HEK293 (cell line): ENCODE results near the gene CBX7.

Experiments used
- CTCF ChIA-PET: fragments of 350-600 bp; formaldehyde crosslinking; extraction: SDS; loops from one replicate; lab custom pipeline; 2021; ENCODE audit warnings: antibody characterized with exemption; lab: Yijun Ruan, JAX
- POLR2A ChIA-PET: fragments of 300-600 bp; formaldehyde crosslinking; extraction: SDS; loops from one replicate; lab custom pipeline; 2020; ENCODE audit warnings: antibody characterized with exemption, inconsistent platforms; lab: Yijun Ruan, JAX
- H3K27ac ChIP-seq: fragments of 200-500 bp; sonication (Bioruptor generic); 2 replicates; pipeline ENCODE4 v1.5.1; 2014; ENCODE audit warnings: low read depth, low read length, control low read depth, inconsistent platforms; ENCODE audit errors: extremely low read depth
- H3K36me3 ChIP-seq, 2 experiments: fragments of 200-500 bp in 1 of 2; sonication (Bioruptor generic) in 1 of 2; 1 replicate in 1 of 2; 2 replicates in 1 of 2; pipeline ENCODE4 v1.5.1; 2014 to 2017; ENCODE audit warnings: inconsistent platforms in 2 of 2, low read length in 2 of 2; ENCODE audit not compliant: control insufficient read depth in 2 of 2, insufficient read depth in 1 of 2
- H3K4me1 ChIP-seq: fragments of 200-500 bp; sonication (Bioruptor generic); 2 replicates; pipeline ENCODE4 v1.5.1; 2014; ENCODE audit warnings: mild to moderate bottlenecking, low read length, inconsistent platforms; ENCODE audit not compliant: control insufficient read depth, insufficient read depth
- H3K4me3 ChIP-seq: 2 replicates; pipeline ENCODE4 v1.5.1; 2011; ENCODE audit warnings: low read depth, mild to moderate bottlenecking, control low read depth, low read length, moderate library complexity
- H3K9me3 ChIP-seq: fragments of 200-500 bp; sonication (Bioruptor generic); 2 replicates; pipeline ENCODE4 v1.5.1; 2014; ENCODE audit warnings: low read depth, low read length, inconsistent platforms; ENCODE audit not compliant: control insufficient read depth, insufficient read depth
- EGR2 ChIP-seq: fragments of 450-650 bp; formaldehyde crosslinking; IDR thresholded peaks from 2 replicates; pipeline ENCODE4 v1.5.1; 2016; ENCODE audit warnings: low read depth, missing biosample characterization, missing genetic modification characterization
- GLIS1 ChIP-seq: fragments of 450-650 bp; formaldehyde crosslinking; IDR thresholded peaks from 2 replicates; pipeline ENCODE4 v1.5.1; 2016; ENCODE audit warnings: missing biosample characterization, missing genetic modification characterization
- INSM2 ChIP-seq: fragments of 450-650 bp; formaldehyde crosslinking; IDR thresholded peaks from 2 replicates; pipeline ENCODE4 v1.5.1; 2016; ENCODE audit warnings: missing biosample characterization, missing genetic modification characterization
- KLF1 ChIP-seq: fragments of 450-650 bp; formaldehyde crosslinking; IDR thresholded peaks from 2 replicates; pipeline ENCODE4 v1.5.1; 2016; ENCODE audit warnings: missing biosample characterization, missing genetic modification characterization
- KLF9 ChIP-seq: fragments of 450-650 bp; formaldehyde crosslinking; IDR thresholded peaks from 2 replicates; pipeline ENCODE4 v1.5.1; 2016; ENCODE audit warnings: missing biosample characterization, missing genetic modification characterization, low read depth
- OSR2 ChIP-seq: fragments of 450-650 bp; formaldehyde crosslinking; IDR thresholded peaks from 2 replicates; pipeline ENCODE4 v1.5.1; 2016; ENCODE audit warnings: missing biosample characterization, missing genetic modification characterization
- PRDM10 ChIP-seq: fragments of 450-650 bp; formaldehyde crosslinking; IDR thresholded peaks from 2 replicates; pipeline ENCODE4 v1.5.1; 2016; ENCODE audit warnings: missing biosample characterization, missing genetic modification characterization
- SP3 ChIP-seq: fragments of 450-650 bp; formaldehyde crosslinking; IDR thresholded peaks from 2 replicates; pipeline ENCODE4 v1.5.1; 2016; ENCODE audit warnings: missing biosample characterization, missing genetic modification characterization
- TSHZ1 ChIP-seq: fragments of 450-650 bp; formaldehyde crosslinking; IDR thresholded peaks from 2 replicates; pipeline ENCODE4 v1.5.1; 2016; ENCODE audit warnings: missing biosample characterization, missing genetic modification characterization, borderline replicate concordance
- ZBTB48 ChIP-seq: fragments of 450-650 bp; formaldehyde crosslinking; IDR thresholded peaks from 2 replicates; pipeline ENCODE4 v1.5.1; 2016; ENCODE audit warnings: missing biosample characterization, missing genetic modification characterization
- ZFHX2 ChIP-seq: fragments of 450-650 bp; formaldehyde crosslinking; conservative IDR thresholded peaks from 2 replicates; pipeline ENCODE4 v1.5.1; 2016; ENCODE audit warnings: missing biosample characterization, missing genetic modification characterization
- ZFP3 ChIP-seq: fragments of 450-650 bp; formaldehyde crosslinking; IDR thresholded peaks from 2 replicates; pipeline ENCODE4 v1.5.1; 2016; ENCODE audit warnings: low read depth, missing biosample characterization, missing genetic modification characterization
- ZNF133 ChIP-seq: fragments of 450-650 bp; formaldehyde crosslinking; IDR thresholded peaks from 2 replicates; pipeline ENCODE4 v1.5.1; 2016; ENCODE audit warnings: missing biosample characterization, missing genetic modification characterization
- ZNF157 ChIP-seq: fragments of 450-650 bp; formaldehyde crosslinking; IDR thresholded peaks from 2 replicates; pipeline ENCODE4 v1.5.1; 2016; ENCODE audit warnings: missing biosample characterization, missing genetic modification characterization
- ZNF175 ChIP-seq: fragments of 450-650 bp; formaldehyde crosslinking; IDR thresholded peaks from 2 replicates; pipeline ENCODE4 v1.5.1; 2016; ENCODE audit warnings: missing biosample characterization, missing genetic modification characterization
- ZNF221 ChIP-seq: fragments of 450-650 bp; formaldehyde crosslinking; IDR thresholded peaks from 2 replicates; pipeline ENCODE4 v1.5.1; 2017; ENCODE audit warnings: missing biosample characterization, missing genetic modification characterization, borderline replicate concordance
- ZNF24 ChIP-seq: fragments of 450-650 bp; formaldehyde crosslinking; IDR thresholded peaks from 2 replicates; pipeline ENCODE4 v1.5.1; 2016; ENCODE audit warnings: missing biosample characterization, missing genetic modification characterization
- ZNF394 ChIP-seq: fragments of 450-650 bp; formaldehyde crosslinking; IDR thresholded peaks from 2 replicates; pipeline ENCODE4 v1.5.1; 2016; ENCODE audit warnings: missing biosample characterization, missing genetic modification characterization, mild to moderate bottlenecking, moderate library complexity, borderline replicate concordance
- ZNF426 ChIP-seq: fragments of 450-650 bp; formaldehyde crosslinking; IDR thresholded peaks from 2 replicates; pipeline ENCODE4 v1.5.1; 2017; ENCODE audit warnings: missing biosample characterization, missing genetic modification characterization, mild to moderate bottlenecking, inconsistent platforms, moderate library complexity
- ZNF580 ChIP-seq: fragments of 450-650 bp; formaldehyde crosslinking; IDR thresholded peaks from 2 replicates; pipeline ENCODE4 v1.5.1; 2016; ENCODE audit warnings: missing biosample characterization, missing genetic modification characterization
- ZNF621 ChIP-seq: fragments of 450-650 bp; formaldehyde crosslinking; IDR thresholded peaks from 2 replicates; pipeline ENCODE4 v1.5.1; 2017; ENCODE audit warnings: missing biosample characterization, missing genetic modification characterization
- ZNF660 ChIP-seq: fragments of 450-650 bp; IDR thresholded peaks from 2 replicates; pipeline ENCODE4 v1.5.1; 2018; ENCODE audit warnings: missing biosample characterization, mild to moderate bottlenecking, missing genetic modification characterization
- ZNF830 ChIP-seq: fragments of 450-650 bp; IDR thresholded peaks from 2 replicates; pipeline ENCODE4 v1.5.0; 2018; ENCODE audit warnings: missing biosample characterization, missing genetic modification characterization, low read depth, mild to moderate bottlenecking, moderate library complexity

The CBX7 gene

GRCh38 chr22:39089928-39090327, 62.6 kb downstream of the CBX7 start:
- H3K36me3 ChIP-seq: no peaks in the 10 kb centered on the region
- POLR2A ChIA-PET: no interaction called here

GRCh38 chr22:39088685-39089032, 63.8 kb downstream of the CBX7 start:
- Histone ChIP-seq H3K36me3 (no peaks in the 10 kb centered on the region), H3K27ac (no peak overlapping the region), H3K9me3 (no peaks in the 10 kb centered on the region), H3K4me3 (no peak overlapping the region), H3K4me1 (0 out of 2 replicates have a peak, but pooled peaks cover 2% of the 10 kb centered on the region)
- TF ChIP-seq ZFP3: no peak
- TF ChIP-seq ZNF660 (tag by site-specific recombination): no peak
- TF ChIP-seq ZNF24 (tag by site-specific recombination): no peak
- TF ChIP-seq ZNF133 (tag by site-specific recombination): no peak
- no peak for TF ChIP-seq ZNF426
- TF ChIP-seq TSHZ1: no peak
- TF ChIP-seq ZNF157 (tag by site-specific recombination): no peak
- TF ChIP-seq KLF1 (tag by site-specific recombination): no peak
- no peak for TF ChIP-seq ZBTB48 (tag by site-specific recombination)
- POLR2A ChIA-PET: interaction anchor here (0.6 kb wide), 1 partner anchor 431 kb away, joined by 5 read pairs; the partner anchor contains the start of gene ATF4
- CTCF ChIA-PET: interaction anchor here (0.7 kb wide), 1 partner anchor 114 kb away, joined by 5 read pairs; no protein-coding TSS in a partner anchor

More at GRCh38 chr22:39089928-39090327, 62.6 kb downstream of the CBX7 start:
- H3K4me1 ChIP-seq: 0 out of 2 replicates have a peak, but pooled peaks cover 2% of the 10 kb centered on the region
- no peak overlapping the region for H3K4me3 ChIP-seq
- no peaks in the 10 kb centered on the region for H3K9me3 ChIP-seq
- H3K27ac ChIP-seq: no peak overlapping the region
- no peak for TF ChIP-seq ZNF580
- TF ChIP-seq ZNF621 (tag by site-specific recombination): no peak
- TF ChIP-seq SP3 (tag by site-specific recombination): no peak
- TF ChIP-seq GLIS1 (tag by site-specific recombination): no peak
- peak; percentile 46; the same call in 1 of the 2 replicates for TF ChIP-seq ZFHX2
- no peak for TF ChIP-seq ZNF221 (tag by site-specific recombination)
- no peak for TF ChIP-seq ZNF175 (tag by site-specific recombination)
- no peak for TF ChIP-seq PRDM10 (tag by site-specific recombination)
- no peak for TF ChIP-seq OSR2 (tag by site-specific recombination)
- TF ChIP-seq ZNF830 (tag by site-specific recombination): no peak
- no peak for TF ChIP-seq INSM2
- TF ChIP-seq KLF9 (tag by site-specific recombination): peak; percentile 65
- peak; percentile 52; the same call in 1 of the 2 replicates for TF ChIP-seq EGR2 (tag by site-specific recombination)
- peak; percentile 80 for TF ChIP-seq KLF1 (tag by site-specific recombination)
- no peak for TF ChIP-seq ZNF394 (tag by site-specific recombination)
- CTCF ChIA-PET: no interaction called here
